Brain microvascular endothelial cell (primary cell): Measurements from ENCODE around the gene RMRP.
"Not testable (repeated sequence)": the region's sequence is repeated elsewhere in the genome, so short reads cannot be mapped to it uniquely, and the experiment has no call there.

Source experiments
- DNase-seq: peaks from one replicate; pipeline ENCODE4 v3.0.0-alpha.2; 2020
- H3K27ac ChIP-seq: fragments of 250-450 bp; sonication (Bioruptor Pico); 2 replicates; pipeline ENCODE4 v1.5.1; 2020; ENCODE audit warnings: mild to moderate bottlenecking, moderate library complexity
- H3K27me3 ChIP-seq: fragments of 250-450 bp; sonication (Bioruptor Pico); replicated peaks from 2 replicates; pipeline ENCODE4 v1.5.1; 2020; ENCODE audit warnings: mild to moderate bottlenecking
- H3K36me3 ChIP-seq: fragments of 250-450 bp; sonication (Bioruptor Pico); replicated peaks from 2 replicates; pipeline ENCODE4 v1.5.1; 2020; ENCODE audit warnings: mild to moderate bottlenecking
- H3K4me3 ChIP-seq: 2 replicates; pipeline ENCODE4 v1.5.1; 2011; ENCODE audit warnings: low read depth, mild to moderate bottlenecking, control low read depth, low read length, moderate library complexity
- CTCF ChIP-seq: IDR thresholded peaks from 2 replicates; pipeline ENCODE4 v1.5.1; 2011; ENCODE audit warnings: low read depth, mild to moderate bottlenecking, moderate library complexity, low read length, control low read depth, inconsistent platforms; ENCODE audit errors: missing control alignments
- in situ Hi-C: cut with HindIII; loops from 2 replicates; pipeline ENCODE4 v1.10.0; 2017; ENCODE audit warnings: low sequenced_read_pairs, low pct_ligation_motif_present

RMRP gene

GRCh38 chr9:35643046-35643445, 14.8 kb downstream of the RMRP start:
- TF ChIP-seq CTCF: no peak
- Histone ChIP-seq H3K4me3 (no peak overlapping the region), H3K27me3 (no peaks in the 10 kb centered on the region), H3K36me3 (no peaks in the 10 kb centered on the region), H3K27ac (no peak overlapping the region)
- no peak for DNase-seq
- in situ Hi-C loops: no loop called here

GRCh38 chr9:35641478-35641877, 16.3 kb downstream of the RMRP start:
- DNase-seq, in situ Hi-C loops, H3K27ac ChIP-seq: not testable (repeated sequence)

GRCh38 chr9:35640431-35640830, 17.4 kb downstream of the RMRP start:
- not testable (repeated sequence) for H3K27ac ChIP-seq

More at GRCh38 chr9:35641478-35641877, 16.3 kb downstream of the RMRP start:
- not testable (repeated sequence) for H3K4me3 ChIP-seq, H3K27me3 ChIP-seq, H3K36me3 ChIP-seq

GRCh38 chr9:35639631-35640030, 18.2 kb downstream of the RMRP start:
- in situ Hi-C loops: no loop called here
- Histone ChIP-seq H3K4me3 (no peak overlapping the region), H3K36me3 (no peaks in the 10 kb centered on the region), H3K27me3 (no peaks in the 10 kb centered on the region), H3K27ac (no peak overlapping the region)
- no peak for DNase-seq
- TF ChIP-seq CTCF: no peak

More at GRCh38 chr9:35640431-35640830, 17.4 kb downstream of the RMRP start:
- H3K27me3 ChIP-seq, H3K4me3 ChIP-seq, in situ Hi-C loops, DNase-seq, H3K36me3 ChIP-seq: not testable (repeated sequence)

- H3K27ac ChIP-seq, DNase-seq, H3K4me3 ChIP-seq, in situ Hi-C loops, H3K36me3 ChIP-seq, H3K27me3 ChIP-seq: not testable (repeated sequence)
Observed at GRCh38 chr9:35639225-35639624, 18.6 kb downstream of the RMRP start.

- H3K4me3 ChIP-seq, in situ Hi-C loops, DNase-seq, H3K27me3 ChIP-seq, H3K36me3 ChIP-seq, H3K27ac ChIP-seq: not testable (repeated sequence)
Observed at GRCh38 chr9:35638751-35639150, 19.1 kb downstream of the RMRP start.

- H3K27ac ChIP-seq, H3K4me3 ChIP-seq, H3K36me3 ChIP-seq, in situ Hi-C loops, H3K27me3 ChIP-seq: not testable (repeated sequence)
- peak; percentile 22 for DNase-seq
Observed at GRCh38 chr9:35637427-35637955, 20.3 kb downstream of the RMRP start.

GRCh38 chr9:35636877-35637246, 21.0 kb downstream of the RMRP start:
- H3K4me3 ChIP-seq, DNase-seq, H3K36me3 ChIP-seq, H3K27ac ChIP-seq, H3K27me3 ChIP-seq, in situ Hi-C loops: not testable (repeated sequence)

GRCh38 chr9:35636135-35636876, 21.5 kb downstream of the RMRP start:
- Histone ChIP-seq H3K4me3 (no peak overlapping the region), H3K36me3 (no peaks in the 10 kb centered on the region), H3K27ac (no peak overlapping the region), H3K27me3 (no peaks in the 10 kb centered on the region)
- in situ Hi-C loops: no loop called here
- no peak for TF ChIP-seq CTCF
- no peak for DNase-seq
